Stimulated activated naive CD8-positive, alpha-beta T cell treated with anti-CD3 and anti-CD28 coated beads, Interleukin-15, amount 100 ng/mL, for 72 hours (primary cell): ENCODE measurements around the gene REST.

Experiments used
- ATAC-seq: fragments of 150-1000 bp; cut with Tn5 transposase; 2 replicates; pipeline ENCODE4 v1.10.0; 2021; ENCODE audit warnings: mild to moderate bottlenecking, moderate library complexity
- DNase-seq, 2 donors: peaks; one replicate each; pipeline ENCODE4 v3.0.0; 2021 to 2022
- H3K27ac Mint-ChIP-seq, 2 donors: one replicate each; pipeline ENCODE4 v1.8.0; 2022; ENCODE audit warnings: mild to moderate bottlenecking in 2 of 2, mixed read lengths in 2 of 2, moderate library complexity in 2 of 2
- H3K27me3 Mint-ChIP-seq: one replicate; pipeline ENCODE4 v1.8.0; 2022; ENCODE audit warnings: mixed read lengths
- H3K4me1 Mint-ChIP-seq: one replicate; pipeline ENCODE4 v1.8.0; 2022; ENCODE audit warnings: mild to moderate bottlenecking, mixed read lengths
- H3K4me3 Mint-ChIP-seq, 2 donors: one replicate each; pipeline ENCODE4 v1.8.0; 2022; ENCODE audit warnings: mild to moderate bottlenecking in 2 of 2, mixed read lengths in 2 of 2, moderate library complexity in 1 of 2
- H3K9me3 Mint-ChIP-seq, 2 donors: one replicate each; pipeline ENCODE4 v1.8.0; 2022; ENCODE audit warnings: mixed read lengths in 2 of 2

REST gene

DNA sequence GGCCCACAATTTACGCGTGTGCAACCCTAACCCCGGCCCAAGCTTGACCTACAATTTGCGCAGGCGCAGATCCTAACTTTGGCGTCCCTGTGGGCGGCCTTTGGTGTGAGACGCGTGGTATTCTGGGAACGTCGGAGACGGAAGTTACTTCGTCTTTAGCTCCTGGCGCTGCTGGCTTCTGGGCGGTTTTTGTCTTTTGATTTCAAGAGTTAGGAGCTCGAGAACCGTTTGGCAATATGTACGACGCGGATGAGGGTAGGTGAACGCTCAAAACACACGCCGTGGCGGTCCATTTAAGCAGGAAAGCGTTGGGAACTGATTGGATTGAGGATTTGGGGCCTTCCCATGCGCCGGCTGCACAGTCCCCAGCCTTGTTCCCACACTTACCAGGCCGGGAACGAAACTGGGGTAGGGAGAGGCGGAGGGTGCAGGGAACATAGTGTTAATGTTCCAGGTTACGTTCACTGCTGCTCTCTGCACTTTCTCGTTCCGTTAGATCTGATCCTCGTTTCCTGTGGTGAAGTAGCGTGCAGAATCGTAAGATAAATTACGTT lies 71.1 kb downstream of the REST start, which contains the start of gene POLR2B:
Gene POLR2B (plus strand): TSS at position 147 of the 554 bp plus-strand sequence. CDS start 90 bp downstream, at position 237.
- peak within 1 kb of the TSS; percentile 99 for H3K27ac Mint-ChIP-seq
- H3K4me3 Mint-ChIP-seq = peak within 1 kb of the TSS; percentile 94 to 100
- DNase-seq = peak; percentile 88 to 95
- H3K4me1 Mint-ChIP-seq = peaks cover 55% of the 10 kb centered on the region
- peak; percentile 59 for ATAC-seq
- H3K27me3 Mint-ChIP-seq = no peaks in the 10 kb centered on the region
- H3K9me3 Mint-ChIP-seq = peaks cover 3% of the 10 kb centered on the region in 2 donors

DNA sequence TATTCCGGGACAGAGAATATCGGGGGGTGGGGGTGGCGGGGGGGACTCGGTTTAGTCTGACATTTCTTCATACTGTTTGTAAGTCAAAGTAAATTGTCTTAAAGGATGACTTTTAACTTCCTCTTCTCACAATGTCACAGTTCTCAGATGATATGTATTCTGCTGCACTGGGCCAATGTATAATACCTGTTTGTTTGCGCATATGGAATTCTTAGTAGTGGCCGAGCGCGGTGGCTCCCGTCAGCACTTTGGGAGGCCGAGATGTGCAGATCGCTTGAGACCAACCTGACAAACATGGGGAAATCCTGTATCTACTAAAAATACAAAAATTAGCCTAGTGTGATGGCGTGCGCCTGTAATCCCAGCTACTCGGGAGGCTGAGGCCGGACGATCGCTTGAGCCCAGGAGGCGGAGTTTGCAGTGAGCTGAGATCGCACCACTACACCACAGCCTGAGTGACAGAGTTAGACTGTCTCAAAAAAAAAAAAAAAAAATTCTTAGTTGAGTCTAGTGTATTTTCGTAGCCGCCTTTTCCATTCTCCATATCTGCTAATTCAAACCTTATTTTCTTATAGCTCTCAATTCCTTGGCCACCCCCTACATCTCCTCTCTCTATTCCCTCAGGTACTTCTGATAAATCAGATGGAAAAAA lies 71.8 kb downstream of the REST start:
- no peak for ATAC-seq
- peak; percentile 40 to 68 for DNase-seq
- Mint-ChIP-seq H3K27ac (peak overlapping the region; percentile 95 to 99), H3K9me3 (no peaks in the 10 kb centered on the region), H3K4me1 (peaks cover 57% of the 10 kb centered on the region), H3K4me3 (peak overlapping the region; percentile 94 to 100), H3K27me3 (no peaks in the 10 kb centered on the region)

DNA sequence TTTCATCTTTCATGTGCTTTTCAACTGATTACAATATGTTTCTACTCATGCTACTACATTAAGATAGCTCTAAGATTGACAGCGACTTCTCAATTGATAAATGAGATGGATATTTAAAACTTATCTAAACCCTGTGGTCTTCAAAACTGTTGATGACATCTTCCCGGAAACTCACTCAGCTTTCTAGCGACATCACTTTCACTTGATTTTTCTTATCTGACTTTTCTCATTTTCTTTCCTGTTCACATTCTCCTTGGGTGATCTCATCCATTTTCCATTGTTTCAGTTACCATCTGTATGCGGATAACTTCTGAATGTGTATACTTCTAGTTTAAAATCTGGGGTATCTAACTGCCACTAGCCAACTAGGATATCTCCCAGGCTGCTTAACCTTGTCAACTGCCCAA lies 74.1 kb downstream of the REST start:
- Mint-ChIP-seq H3K4me1 (peaks cover 49% of the 10 kb centered on the region), H3K4me3 (peak overlapping the region; percentile 68 to 94), H3K27ac (peak overlapping the region; percentile 2 to 63), H3K9me3 (no peaks in the 10 kb centered on the region), H3K27me3 (no peaks in the 10 kb centered on the region)
- ATAC-seq (no peak), DNase-seq (no peak)

DNA sequence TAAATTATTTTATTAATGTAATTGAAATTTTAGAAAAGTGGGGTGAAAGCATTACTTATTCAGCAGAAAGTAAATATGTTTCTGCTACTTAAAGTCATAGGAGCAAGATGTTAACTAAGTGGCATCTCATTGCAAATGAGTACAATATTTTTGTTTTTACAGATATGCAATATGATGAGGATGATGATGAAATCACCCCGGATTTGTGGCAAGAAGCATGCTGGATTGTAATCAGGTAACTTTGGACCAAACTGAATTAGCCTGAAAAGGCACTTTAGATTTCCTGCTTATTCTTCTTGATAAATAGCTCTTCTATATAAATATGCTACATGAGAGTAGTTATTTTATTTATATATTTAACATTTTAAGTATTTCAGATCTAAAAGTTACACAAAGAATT lies 78.5 kb downstream of the REST start:
- Mint-ChIP-seq H3K27ac (no peak overlapping the region), H3K4me1 (peaks cover 62% of the 10 kb centered on the region), H3K9me3 (no peaks in the 10 kb centered on the region), H3K4me3 (no peak overlapping the region), H3K27me3 (no peaks in the 10 kb centered on the region)
- no peak for ATAC-seq
- DNase-seq = no peak

DNA sequence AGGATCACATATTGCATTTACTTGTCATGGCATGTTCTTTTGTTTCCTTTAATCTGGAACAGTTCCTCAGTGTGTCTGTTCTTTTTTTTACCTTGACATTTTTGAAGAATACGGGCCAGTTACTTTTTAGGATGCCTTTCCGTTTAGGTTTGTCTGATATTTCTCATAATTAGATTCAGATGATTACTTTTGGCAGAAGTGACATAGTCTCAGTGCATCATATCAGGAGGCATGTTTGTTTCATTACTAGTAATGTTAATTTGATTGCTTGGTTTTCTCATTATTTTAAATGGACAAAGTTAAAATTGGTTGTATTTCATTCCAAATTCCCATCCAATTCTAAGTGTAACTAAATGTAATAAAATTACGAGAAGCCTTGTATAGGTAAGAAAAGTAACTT lies 79.3 kb downstream of the REST start:
- H3K27me3 Mint-ChIP-seq = no peaks in the 10 kb centered on the region
- H3K4me1 Mint-ChIP-seq = peaks cover 62% of the 10 kb centered on the region
- no peak overlapping the region for H3K4me3 Mint-ChIP-seq
- no peak for DNase-seq
- H3K27ac Mint-ChIP-seq = no peak overlapping the region
- no peaks in the 10 kb centered on the region for H3K9me3 Mint-ChIP-seq
- ATAC-seq = no peak

DNA sequence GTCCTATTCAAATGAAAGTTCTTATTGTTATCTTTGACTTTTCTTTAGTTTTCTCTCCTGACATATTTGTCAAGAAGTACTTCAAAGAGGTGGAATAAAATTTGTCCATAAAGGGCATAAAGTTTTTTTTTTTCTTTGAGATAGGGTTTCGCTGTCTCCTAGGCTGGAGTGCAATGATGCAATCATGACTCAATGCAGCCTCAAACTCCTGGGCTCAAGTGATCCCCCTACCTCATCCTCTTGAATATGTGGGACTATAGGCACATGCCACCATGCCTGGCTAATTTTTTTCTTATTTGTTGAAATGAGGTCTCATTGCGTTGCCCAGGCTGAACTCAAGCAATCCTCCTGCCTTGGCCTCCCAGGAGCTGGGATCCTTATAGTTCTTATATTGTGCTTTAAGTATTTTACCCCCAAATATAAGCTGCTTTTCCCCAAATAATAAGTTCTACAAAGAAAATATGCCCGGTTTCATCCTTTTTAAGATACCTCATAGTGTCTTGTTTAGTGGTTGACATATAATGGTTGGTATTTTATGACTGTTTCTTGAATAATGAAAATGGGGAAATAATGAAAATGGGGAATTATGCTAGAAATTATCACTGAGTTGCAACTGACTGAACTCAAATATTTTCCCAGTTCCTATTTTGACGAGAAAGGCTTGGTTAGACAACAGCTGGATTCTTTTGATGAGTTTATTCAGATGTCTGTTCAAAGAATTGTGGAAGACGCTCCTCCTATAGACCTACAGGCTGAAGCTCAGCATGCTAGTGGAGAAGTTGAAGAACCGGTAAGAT lies 82.6 kb downstream of the REST start:
- H3K27me3 Mint-ChIP-seq = no peaks in the 10 kb centered on the region
- DNase-seq (no peak), ATAC-seq (no peak)
- H3K4me1 Mint-ChIP-seq = peaks cover 36% of the 10 kb centered on the region
- no peaks in the 10 kb centered on the region for H3K9me3 Mint-ChIP-seq
- H3K4me3 Mint-ChIP-seq = no peak overlapping the region
- peak overlapping the region; percentile 82 to 87 for H3K27ac Mint-ChIP-seq

DNA sequence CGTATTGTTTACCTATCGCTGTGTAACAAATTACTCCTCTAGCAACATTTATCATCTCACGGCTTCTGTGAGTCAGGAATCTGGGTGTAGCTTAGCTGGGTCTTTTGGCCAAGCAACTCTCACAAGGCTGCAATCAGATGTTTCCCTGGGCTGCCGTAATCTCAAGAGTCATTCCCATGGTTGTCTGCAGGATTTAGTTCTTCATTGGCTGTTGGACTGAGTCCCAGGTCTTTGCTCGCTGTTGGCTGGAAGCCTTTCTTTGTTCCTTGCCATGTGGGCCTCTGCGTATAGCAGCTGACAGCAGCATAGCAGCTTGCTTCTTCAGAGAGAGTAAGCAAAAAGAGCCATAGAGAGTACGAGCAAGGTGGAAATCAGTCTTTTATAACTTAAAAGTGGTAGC lies 87.8 kb downstream of the REST start:
- H3K27ac Mint-ChIP-seq = no peak overlapping the region
- ATAC-seq (no peak), DNase-seq (no peak)
- no peaks in the 10 kb centered on the region for H3K27me3 Mint-ChIP-seq
- peaks cover 23% of the 10 kb centered on the region for H3K4me1 Mint-ChIP-seq
- H3K4me3 Mint-ChIP-seq = no peak overlapping the region
- H3K9me3 Mint-ChIP-seq = no peaks in the 10 kb centered on the region

DNA sequence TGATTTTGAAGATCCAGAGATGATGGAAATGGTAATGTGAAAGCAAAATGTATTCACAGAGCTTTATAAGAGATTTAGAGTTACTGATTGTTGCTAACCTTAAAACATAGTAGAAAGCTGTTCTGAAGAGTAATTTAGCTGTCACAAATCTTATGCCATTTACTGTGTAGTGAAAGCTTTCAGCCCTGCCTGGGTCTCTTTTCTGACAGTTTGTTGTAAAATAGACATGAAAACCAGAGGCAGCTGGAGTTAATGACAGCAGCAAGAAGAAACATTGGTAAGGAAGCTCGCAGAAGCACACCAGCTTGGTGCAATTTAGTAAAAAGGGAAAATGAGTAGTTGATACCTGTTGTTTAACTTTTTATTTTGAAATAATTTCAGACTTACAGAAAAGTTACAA lies 92.1 kb downstream of the REST start:
- no peak for ATAC-seq
- no peaks in the 10 kb centered on the region for H3K9me3 Mint-ChIP-seq

DNA sequence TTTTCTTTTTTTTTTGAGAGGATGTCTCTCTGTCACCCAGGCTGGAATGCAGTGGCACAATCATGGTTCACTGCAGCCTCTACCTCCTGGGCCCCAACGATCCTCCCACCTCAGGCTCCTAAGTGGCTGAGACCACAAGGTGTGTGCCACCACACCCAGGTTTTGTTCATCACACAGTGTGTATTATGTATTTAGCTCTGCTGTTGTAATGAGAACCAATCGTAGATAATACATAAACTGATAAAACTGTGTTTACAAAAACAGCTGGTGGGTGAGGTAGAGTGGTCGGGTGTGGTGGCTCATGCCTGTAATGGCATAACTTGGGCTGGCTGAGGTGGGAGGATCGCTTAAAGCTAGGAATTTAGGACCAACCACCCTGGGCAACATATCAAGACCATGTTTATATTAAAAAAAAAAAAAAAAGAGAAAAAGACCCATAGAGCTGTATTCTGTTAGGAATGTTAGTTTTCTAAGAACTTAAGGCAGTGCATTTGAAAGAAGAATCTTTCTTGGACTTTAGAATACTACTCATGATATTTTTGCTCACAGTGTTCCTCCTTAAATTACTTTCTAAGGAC lies 105.9 kb downstream of the REST start:
- no peak for ATAC-seq
- Mint-ChIP-seq H3K9me3 (no peaks in the 10 kb centered on the region), H3K4me1 (no peaks in the 10 kb centered on the region), H3K4me3 (no peak overlapping the region), H3K27ac (no peak overlapping the region), H3K27me3 (no peaks in the 10 kb centered on the region)
- no peak for DNase-seq

More for the DNA sequence above, 92.1 kb downstream of the REST start:
- Mint-ChIP-seq H3K27ac (peak overlapping the region in 1 of 2 donors; percentile 40), H3K4me3 (no peak overlapping the region), H3K4me1 (peaks cover 8% of the 10 kb centered on the region), H3K27me3 (no peaks in the 10 kb centered on the region)
- DNase-seq = no peak
